ENCODE data around the gene MRC2.

- TF ChIP-seq POLR2A (IDR thresholded peaks at IDR 0.05; ENCODE audit: low read depth, low read length) = no peak
- TF ChIP-seq TAF1 (IDR thresholded peaks at IDR 0.05; ENCODE audit: borderline replicate concordance, low read depth, low read length) = no peak
- no peak for TF ChIP-seq POLR2AphosphoS5 (IDR thresholded peaks at IDR 0.05; ENCODE audit: low read depth, low read length)
Observed at GRCh38 chr17:62690168-62690897, 62.9 kb downstream of the MRC2 start.
